ENCODE results near the gene AP5S1. TPM values are rescaled to one million over a fixed set of nuclear protein-coding genes. Genes with fewer than 3 reads are reported as not detected.

Gene AP5S1
- total RNA-seq, 1 experiment from 2014 or later: 2.8 TPM

DNA sequence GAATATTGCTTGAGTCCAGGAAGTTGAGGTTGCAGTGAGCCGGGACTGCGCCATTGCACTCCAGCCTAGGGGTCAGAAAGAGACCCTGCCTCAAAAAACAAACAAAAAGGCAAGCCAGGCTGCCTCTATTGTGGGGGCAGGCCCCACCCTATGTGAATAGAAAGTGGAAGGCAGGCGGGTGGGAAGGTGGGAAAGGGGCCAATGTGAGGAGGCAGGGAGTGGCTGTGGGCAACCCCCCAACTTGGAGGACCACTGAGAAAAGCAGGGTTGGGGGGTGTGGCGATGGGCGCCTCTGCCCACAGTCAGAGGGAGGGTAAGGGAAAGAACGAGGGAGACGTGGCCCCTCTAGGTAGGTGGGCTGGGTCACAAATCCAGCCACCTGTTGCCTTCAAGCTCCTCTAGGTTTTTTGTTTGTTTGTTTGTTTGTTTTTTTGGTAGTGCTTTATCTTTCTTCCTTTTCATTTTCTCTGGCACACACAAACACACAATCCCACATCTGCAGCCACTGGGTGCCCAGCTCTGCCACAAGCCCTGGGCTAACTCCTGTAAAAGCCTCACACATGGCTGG, 5.3 kb upstream of the AP5S1 start:
- Mint-ChIP-seq H3K36me3 (no peaks in the 10 kb centered on the region), H3K4me1 (peaks cover 22% of the 10 kb centered on the region), H3K4me3 (no peak overlapping the region), H3K9me3 (no peaks in the 10 kb centered on the region), H3K27ac (no peak overlapping the region), H3K27me3 (ENCODE audit: low read depth) (no peaks in the 10 kb centered on the region)
- ATAC-seq: no peak
- POLR2A ChIA-PET: no interaction called here
- DNase-seq (ENCODE audit: low spot score): no peak
- CTCF ChIA-PET: interaction anchor here (1.8 to 6.6 kb wide), 2 partner anchors 27 to 40 kb away, joined by 6 to 92 read pairs; partner anchors contain the start of gene CENPB
- TF ChIP-seq CREB1 (CRISPR knock-in tag; IDR thresholded peaks at IDR 0.05): no peak
- TF ChIP-seq GRHL2 (CRISPR knock-in tag; IDR thresholded peaks at IDR 0.05; ENCODE audit: insufficient replicate concordance, severe bottlenecking): no peak
- TF ChIP-seq, protein P1, sequence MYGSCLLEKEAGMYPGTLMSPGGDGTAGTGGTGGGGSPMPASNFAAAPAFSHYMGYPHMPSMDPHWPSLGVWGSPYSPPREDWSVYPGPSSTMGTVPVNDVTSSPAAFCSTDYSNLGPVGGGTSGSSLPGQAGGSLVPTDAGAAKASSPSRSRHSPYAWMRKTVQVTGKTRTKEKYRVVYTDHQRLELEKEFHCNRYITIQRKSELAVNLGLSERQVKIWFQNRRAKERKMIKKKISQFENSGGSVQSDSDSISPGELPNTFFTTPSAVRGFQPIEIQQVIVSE (CRISPR knock-in tag; IDR thresholded peaks at IDR 0.05; ENCODE audit: borderline replicate concordance): no peak
- no peak for TF ChIP-seq ZNF416 (CRISPR knock-in tag; IDR thresholded peaks at IDR 0.05)

DNA sequence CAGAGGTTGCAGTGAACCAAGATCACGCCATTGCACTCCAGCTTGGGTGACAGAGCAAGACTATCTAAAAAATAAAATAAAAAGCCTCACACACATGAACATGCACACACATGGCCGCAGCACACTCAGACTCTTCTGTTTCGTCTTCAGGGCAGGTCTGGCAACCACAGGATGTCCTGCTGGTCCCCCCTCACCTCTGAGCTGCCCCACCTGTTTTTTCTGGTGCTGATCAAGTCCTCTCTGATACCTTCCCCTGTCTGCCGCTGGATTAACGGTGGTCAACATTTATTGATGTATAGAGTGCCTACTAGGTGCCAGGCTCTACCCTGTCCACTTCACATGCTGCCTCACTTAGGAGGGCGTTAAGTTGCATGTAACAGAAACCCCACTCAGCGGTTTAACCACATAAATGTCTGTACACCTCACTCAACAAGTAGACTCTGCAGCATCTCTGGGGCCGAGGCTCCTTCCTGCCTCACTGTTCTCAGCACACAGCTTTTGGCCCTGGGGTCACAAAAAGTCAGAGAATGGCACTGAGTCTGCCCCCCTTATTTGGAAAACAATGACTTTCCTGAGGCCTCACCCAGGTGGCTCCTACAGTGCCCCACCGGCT, 4.5 kb upstream of the AP5S1 start:
- POLR2A ChIA-PET: no interaction called here
- Mint-ChIP-seq H3K4me1 (peaks cover 23% of the 10 kb centered on the region), H3K36me3 (no peaks in the 10 kb centered on the region), H3K9me3 (no peaks in the 10 kb centered on the region), H3K27me3 (ENCODE audit: low read depth) (no peaks in the 10 kb centered on the region), H3K4me3 (no peak overlapping the region), H3K27ac (no peak overlapping the region)
- no peak for ATAC-seq
- CTCF ChIA-PET: interaction anchor here (1.8 to 6.6 kb wide), 2 partner anchors 28 to 39 kb away, joined by 6 to 92 read pairs; partner anchors contain the start of gene CENPB
- DNase-seq (ENCODE audit: low spot score): no peak
- TF ChIP-seq, protein P2, sequence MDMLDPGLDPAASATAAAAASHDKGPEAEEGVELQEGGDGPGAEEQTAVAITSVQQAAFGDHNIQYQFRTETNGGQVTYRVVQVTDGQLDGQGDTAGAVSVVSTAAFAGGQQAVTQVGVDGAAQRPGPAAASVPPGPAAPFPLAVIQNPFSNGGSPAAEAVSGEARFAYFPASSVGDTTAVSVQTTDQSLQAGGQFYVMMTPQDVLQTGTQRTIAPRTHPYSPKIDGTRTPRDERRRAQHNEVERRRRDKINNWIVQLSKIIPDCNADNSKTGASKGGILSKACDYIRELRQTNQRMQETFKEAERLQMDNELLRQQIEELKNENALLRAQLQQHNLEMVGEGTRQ (CRISPR knock-in tag; IDR thresholded peaks at IDR 0.05): no peak
- TF ChIP-seq, protein P3, sequence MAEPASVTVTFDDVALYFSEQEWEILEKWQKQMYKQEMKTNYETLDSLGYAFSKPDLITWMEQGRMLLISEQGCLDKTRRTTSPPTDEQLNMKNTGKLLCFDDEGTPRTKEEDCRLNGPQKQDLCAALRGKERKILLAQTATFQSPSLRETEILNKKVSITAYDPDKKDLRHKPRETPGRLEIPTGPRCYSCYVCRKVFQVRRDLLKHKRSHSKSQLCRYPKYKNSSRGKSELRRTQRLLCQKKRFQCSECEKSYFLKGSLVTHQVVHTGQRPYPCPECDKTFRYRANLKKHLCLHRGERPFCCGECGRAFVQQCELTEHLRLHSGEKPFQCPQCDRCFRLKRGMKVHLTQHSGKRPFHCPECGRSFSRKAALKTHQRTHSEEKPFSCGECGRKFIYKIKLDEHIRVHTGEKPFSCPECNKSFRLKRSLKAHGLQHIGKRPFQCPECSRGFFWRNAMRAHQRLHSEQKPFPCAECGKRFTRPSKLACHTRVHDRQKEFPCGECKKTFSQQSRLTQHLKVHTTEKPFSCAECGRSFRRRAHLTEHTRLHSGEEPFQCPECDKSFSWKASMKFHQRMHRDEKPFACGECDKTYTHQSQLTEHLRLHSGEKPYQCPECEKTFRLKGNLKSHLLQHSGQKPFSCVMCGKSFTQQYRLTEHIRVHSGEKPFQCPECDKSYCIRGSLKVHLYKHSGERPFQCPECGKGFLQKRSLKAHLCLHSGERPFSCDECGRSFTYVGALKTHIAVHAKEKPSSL (CRISPR knock-in tag; conservative IDR thresholded peaks at IDR 0.05): no peak
- TF ChIP-seq, protein P4, sequence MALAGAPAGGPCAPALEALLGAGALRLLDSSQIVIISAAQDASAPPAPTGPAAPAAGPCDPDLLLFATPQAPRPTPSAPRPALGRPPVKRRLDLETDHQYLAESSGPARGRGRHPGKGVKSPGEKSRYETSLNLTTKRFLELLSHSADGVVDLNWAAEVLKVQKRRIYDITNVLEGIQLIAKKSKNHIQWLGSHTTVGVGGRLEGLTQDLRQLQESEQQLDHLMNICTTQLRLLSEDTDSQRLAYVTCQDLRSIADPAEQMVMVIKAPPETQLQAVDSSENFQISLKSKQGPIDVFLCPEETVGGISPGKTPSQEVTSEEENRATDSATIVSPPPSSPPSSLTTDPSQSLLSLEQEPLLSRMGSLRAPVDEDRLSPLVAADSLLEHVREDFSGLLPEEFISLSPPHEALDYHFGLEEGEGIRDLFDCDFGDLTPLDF (CRISPR knock-in tag; IDR thresholded peaks at IDR 0.05): no peak
- no peak for TF ChIP-seq JUN (CRISPR knock-in tag; IDR thresholded peaks at IDR 0.05)
- TF ChIP-seq, protein P5, sequence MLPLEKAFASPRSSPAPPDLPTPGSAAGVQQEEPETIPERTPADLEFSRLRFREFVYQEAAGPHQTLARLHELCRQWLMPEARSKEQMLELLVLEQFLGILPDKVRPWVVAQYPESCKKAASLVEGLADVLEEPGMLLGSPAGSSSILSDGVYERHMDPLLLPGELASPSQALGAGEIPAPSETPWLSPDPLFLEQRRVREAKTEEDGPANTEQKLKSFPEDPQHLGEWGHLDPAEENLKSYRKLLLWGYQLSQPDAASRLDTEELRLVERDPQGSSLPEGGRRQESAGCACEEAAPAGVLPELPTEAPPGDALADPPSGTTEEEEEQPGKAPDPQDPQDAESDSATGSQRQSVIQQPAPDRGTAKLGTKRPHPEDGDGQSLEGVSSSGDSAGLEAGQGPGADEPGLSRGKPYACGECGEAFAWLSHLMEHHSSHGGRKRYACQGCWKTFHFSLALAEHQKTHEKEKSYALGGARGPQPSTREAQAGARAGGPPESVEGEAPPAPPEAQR (CRISPR knock-in tag; IDR thresholded peaks at IDR 0.05): no peak
- TF ChIP-seq, protein P6, sequence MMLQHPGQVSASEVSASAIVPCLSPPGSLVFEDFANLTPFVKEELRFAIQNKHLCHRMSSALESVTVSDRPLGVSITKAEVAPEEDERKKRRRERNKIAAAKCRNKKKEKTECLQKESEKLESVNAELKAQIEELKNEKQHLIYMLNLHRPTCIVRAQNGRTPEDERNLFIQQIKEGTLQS (CRISPR knock-in tag; conservative IDR thresholded peaks at IDR 0.05): no peak
- no peak for TF ChIP-seq ZBTB21 (CRISPR knock-in tag; IDR thresholded peaks at IDR 0.05; ENCODE audit: borderline replicate concordance)
- no peak for TF ChIP-seq GABPB1 (CRISPR knock-in tag; IDR thresholded peaks at IDR 0.05)
- no peak for TF ChIP-seq FOXK1 (CRISPR knock-in tag; IDR thresholded peaks at IDR 0.05)
- TF ChIP-seq ATF1 (CRISPR knock-in tag; IDR thresholded peaks at IDR 0.05): no peak

Measured in WTC11 (cell line).